ENCODE data around the gene PDE2A.

DNA sequence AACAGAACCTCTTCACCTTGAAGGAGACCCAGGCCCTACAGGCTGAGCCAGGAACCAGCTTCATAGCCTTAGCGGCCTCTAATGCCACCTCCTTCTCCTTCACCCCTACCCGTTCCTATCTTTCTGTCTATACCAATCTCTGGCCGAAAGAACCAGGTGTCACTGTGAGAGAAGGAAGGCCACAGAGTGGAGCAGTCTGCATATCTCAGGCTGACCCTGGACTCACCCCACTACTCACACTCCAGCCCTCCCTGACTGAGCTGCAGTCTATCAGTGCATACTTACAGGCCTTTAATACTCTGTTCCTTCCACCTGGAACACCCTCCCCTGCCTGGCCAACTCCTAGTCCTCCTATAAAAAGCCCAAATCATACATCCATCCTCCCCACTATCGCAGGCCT is 45.3 kb upstream of the PDE2A start:
- TF ChIP-seq GATA3 (IDR thresholded peaks at IDR 0.05; ENCODE audit: low read depth, low read length) (no peak), GATA2 (IDR thresholded peaks at IDR 0.05; ENCODE audit: low read depth, low read length) (no peak)
